Measurements from ENCODE around the gene TMEM269.

GRCh38 chr1:42739753-42740700 lies 44.8 kb upstream of the TMEM269 start, which contains the start of gene CLDN19:
- no peak for TF ChIP-seq EP300 (IDR thresholded peaks at IDR 0.05)
- no peak for TF ChIP-seq CTCF (IDR thresholded peaks at IDR 0.05)
- TF ChIP-seq POLR2A (IDR thresholded peaks at IDR 0.05), result no peak
